T-helper 1 cell treated with Interleukin-12 subunit alpha and Interleukin-12 subunit beta and Interleukin-4 antibody, amounts not matched to agents 30 μg/mL and 1 μg/mL, for 36 hours (primary cell): ENCODE data around the gene LPP.

Source experiments
- H3K27ac Mint-ChIP-seq: one replicate; pipeline ENCODE4 v1.8.0; 2021; ENCODE audit warnings: mild to moderate bottlenecking, mixed read lengths
- H3K27me3 Mint-ChIP-seq: one replicate; pipeline ENCODE4 v1.8.0; 2021; ENCODE audit warnings: low read depth, mixed read lengths
- H3K36me3 Mint-ChIP-seq: one replicate; pipeline ENCODE4 v1.8.0; 2021; ENCODE audit warnings: low read depth, mixed read lengths
- H3K4me1 Mint-ChIP-seq: one replicate; pipeline ENCODE4 v1.8.0; 2021; ENCODE audit warnings: low read depth, mixed read lengths
- H3K4me3 Mint-ChIP-seq: one replicate; pipeline ENCODE4 v1.8.0; 2021; ENCODE audit warnings: mild to moderate bottlenecking, moderate library complexity, mixed read lengths
- H3K9me3 Mint-ChIP-seq: one replicate; pipeline ENCODE4 v1.8.0; 2021; ENCODE audit warnings: mixed read lengths

The LPP gene

DNA sequence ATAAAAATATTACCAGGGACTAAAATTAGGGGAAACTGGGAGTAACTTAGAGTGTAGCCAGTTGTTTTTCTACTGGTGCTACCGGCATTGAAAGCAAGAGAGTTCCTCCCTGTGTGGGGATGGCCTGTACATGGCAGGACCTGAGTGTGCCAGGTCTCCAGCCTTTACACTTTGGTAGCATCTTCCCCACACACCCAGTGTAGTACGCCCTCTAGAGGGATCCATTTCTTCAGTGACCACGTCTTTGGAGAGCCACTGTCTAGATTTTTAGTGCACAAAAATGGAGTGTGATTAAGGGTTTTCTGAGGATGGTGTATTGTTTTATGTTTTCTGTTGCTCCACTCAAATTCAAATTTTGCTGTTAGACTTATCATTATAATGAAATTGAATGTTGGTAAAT is 510.8 kb downstream of the LPP start:
- no peaks in the 10 kb centered on the region for H3K27me3 Mint-ChIP-seq
- no peak overlapping the region for H3K4me3 Mint-ChIP-seq
- H3K9me3 Mint-ChIP-seq, result no peaks in the 10 kb centered on the region
- peaks cover 1% of the 10 kb centered on the region for H3K4me1 Mint-ChIP-seq
- H3K27ac Mint-ChIP-seq, result no peak overlapping the region
- H3K36me3 Mint-ChIP-seq, result no peaks in the 10 kb centered on the region

DNA sequence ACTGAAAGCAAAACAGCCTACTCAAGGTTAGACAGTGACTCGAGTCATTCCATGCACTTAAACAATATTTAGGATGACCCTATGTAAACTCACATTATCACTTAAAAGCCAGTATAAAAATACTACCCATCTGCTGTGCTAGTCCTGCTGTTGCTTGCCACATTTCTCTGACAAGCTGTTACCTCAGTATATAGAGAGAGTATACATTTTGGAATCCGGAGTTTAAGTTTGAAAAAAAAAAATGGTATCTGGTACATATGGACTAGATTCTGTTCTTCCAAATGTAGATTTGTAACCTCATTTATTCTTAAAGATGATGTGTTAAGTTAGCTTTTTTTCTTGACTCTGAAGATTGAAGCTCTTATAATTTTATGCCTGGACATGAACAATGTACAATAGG is 514.0 kb downstream of the LPP start:
- Mint-ChIP-seq H3K27me3 (no peaks in the 10 kb centered on the region), H3K4me3 (no peak overlapping the region)

DNA sequence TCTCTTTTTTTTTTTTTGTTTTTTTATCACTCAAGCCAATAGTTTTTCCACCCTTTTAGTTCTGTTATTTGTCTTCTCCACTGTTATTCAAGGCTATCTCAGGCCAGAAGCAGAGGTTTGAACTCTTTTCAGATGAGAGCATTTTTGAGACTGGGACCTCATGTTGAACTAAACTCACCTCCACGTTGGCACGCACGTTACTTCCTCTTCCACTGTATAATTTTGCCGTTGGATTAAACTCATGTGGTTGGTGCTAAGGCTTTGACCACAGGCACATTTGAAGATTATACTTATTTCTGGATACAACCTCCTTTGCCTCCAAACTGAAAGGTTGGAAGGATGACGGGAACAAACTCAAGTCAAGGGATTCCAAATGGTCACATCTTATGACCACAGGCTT is 516.5 kb downstream of the LPP start:
- no peaks in the 10 kb centered on the region for H3K27me3 Mint-ChIP-seq
- no peak overlapping the region for H3K4me3 Mint-ChIP-seq
- no peak overlapping the region for H3K27ac Mint-ChIP-seq
- H3K9me3 Mint-ChIP-seq, result no peaks in the 10 kb centered on the region
- H3K36me3 Mint-ChIP-seq, result peaks cover 2% of the 10 kb centered on the region
- H3K4me1 Mint-ChIP-seq, result peaks cover 3% of the 10 kb centered on the region

More for the DNA sequence above, 514.0 kb downstream of the LPP start:
- Mint-ChIP-seq H3K4me1 (peaks cover 3% of the 10 kb centered on the region), H3K27ac (no peak overlapping the region), H3K36me3 (peaks cover 2% of the 10 kb centered on the region), H3K9me3 (no peaks in the 10 kb centered on the region)

DNA sequence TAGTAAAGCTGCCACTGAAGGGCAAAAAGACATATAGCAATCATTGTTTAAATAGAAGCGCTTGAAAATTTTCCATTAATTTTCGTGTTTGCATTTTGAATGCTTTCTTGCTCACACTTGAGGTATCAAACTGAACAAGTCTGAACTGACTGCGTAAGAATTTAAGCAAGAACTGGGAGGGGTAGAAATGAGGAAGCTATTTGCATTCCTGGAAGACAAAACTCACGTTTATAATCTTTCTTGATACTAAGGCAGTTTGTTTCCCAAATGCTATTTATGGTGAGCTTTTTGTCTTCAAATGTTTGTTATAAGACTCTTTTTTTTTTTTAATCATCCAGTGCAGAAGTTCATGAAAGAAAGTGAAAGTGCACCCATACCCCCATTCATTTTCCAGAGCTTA is 518.0 kb downstream of the LPP start:
- Mint-ChIP-seq H3K9me3 (no peaks in the 10 kb centered on the region), H3K27me3 (no peaks in the 10 kb centered on the region), H3K36me3 (peaks cover 2% of the 10 kb centered on the region), H3K4me3 (no peak overlapping the region), H3K4me1 (peaks cover 3% of the 10 kb centered on the region), H3K27ac (no peak overlapping the region)

DNA sequence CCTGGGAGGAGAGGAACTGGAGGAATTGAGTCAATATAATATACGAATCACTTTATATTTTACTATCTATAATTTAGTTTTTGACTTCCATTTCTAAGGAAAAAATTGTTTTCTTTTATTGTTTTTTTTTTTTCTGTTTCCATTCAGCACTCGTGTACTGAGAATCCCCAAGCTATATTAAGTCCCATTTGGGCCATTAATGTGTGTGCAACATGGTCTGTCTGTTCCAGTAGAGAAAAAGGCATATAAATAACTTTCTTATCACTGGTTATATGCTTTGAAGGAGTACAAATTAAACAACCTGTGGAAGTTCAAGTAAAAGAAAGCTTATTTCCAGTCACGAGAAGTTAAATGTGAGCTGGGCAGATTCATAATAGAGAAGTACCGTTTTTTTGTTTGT is 518.9 kb downstream of the LPP start:
- Mint-ChIP-seq H3K36me3 (peaks cover 2% of the 10 kb centered on the region), H3K9me3 (peaks cover 4% of the 10 kb centered on the region), H3K27me3 (no peaks in the 10 kb centered on the region), H3K4me3 (no peak overlapping the region), H3K4me1 (peaks cover 3% of the 10 kb centered on the region), H3K27ac (no peak overlapping the region)

DNA sequence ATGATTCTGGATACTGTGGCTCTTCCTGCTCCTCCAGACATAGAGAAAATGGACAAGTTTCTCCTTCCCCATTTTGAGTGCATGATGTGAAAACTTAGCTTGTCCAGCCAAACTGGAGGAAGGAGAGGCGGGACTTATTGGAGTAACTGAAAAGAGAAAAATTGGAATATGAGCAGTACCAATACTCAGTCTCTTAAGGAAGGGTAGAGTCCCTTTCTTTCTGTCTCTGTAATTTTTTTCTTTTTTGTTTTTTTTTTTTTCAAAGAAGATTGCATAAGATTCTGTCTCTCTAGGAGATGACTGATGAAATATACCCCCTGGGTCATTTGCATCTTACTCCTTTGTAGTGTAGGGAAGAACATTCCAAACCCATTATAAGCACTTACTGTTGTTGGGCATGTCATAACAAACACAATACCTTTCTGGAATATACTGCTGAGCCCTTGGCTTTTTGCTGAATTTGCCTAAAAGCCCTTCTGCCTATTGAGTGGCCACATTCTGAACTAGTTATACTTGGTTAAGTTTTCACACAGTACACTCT is 519.8 kb downstream of the LPP start:
- no peak overlapping the region for H3K27ac Mint-ChIP-seq
- H3K4me3 Mint-ChIP-seq, result no peak overlapping the region
- H3K36me3 Mint-ChIP-seq, result peaks cover 2% of the 10 kb centered on the region
- H3K9me3 Mint-ChIP-seq, result peaks cover 4% of the 10 kb centered on the region
- peaks cover 3% of the 10 kb centered on the region for H3K4me1 Mint-ChIP-seq
- no peaks in the 10 kb centered on the region for H3K27me3 Mint-ChIP-seq

DNA sequence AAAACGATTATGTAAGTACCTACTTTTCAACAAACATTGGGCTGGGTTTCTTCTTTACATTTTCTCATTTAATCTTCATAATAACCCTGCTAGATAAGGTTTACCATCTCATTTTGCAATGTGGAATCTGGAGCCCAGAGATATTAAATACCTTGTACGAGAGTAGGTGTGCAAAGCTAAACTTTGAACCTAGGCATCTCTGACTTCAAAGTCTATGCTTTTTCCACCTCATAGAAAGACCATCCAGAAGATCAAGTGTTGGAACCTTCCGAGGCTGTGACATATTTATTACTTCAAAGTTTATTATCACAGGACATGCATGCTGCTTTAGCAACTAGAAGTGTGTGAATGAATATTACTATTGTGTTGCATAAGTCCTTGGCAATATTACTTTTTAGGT is 520.6 kb downstream of the LPP start:
- peaks cover 3% of the 10 kb centered on the region for H3K4me1 Mint-ChIP-seq
- no peak overlapping the region for H3K4me3 Mint-ChIP-seq
- H3K27ac Mint-ChIP-seq, result no peak overlapping the region
- no peaks in the 10 kb centered on the region for H3K27me3 Mint-ChIP-seq
- H3K36me3 Mint-ChIP-seq, result peaks cover 2% of the 10 kb centered on the region
- H3K9me3 Mint-ChIP-seq, result peaks cover 4% of the 10 kb centered on the region

DNA sequence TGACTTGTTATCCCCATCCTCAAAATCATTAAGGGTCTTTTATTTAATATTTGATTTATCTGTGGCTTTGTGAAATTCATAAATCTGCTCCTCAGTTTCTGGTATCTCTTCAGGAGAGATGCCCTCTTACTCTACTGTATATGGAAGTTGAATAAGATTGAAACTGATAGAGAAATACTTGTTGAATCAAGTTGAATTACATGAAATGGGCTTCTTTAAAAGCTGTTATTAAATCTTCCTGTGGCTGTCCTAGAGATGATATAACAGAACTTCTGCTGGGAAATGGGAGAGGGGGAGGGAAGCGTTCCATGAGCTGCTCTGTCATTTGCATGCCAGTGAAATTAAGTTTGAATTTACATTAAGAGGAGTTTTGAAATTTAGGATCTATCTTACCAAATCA is 523.4 kb downstream of the LPP start:
- Mint-ChIP-seq H3K4me1 (peaks cover 3% of the 10 kb centered on the region), H3K27me3 (no peaks in the 10 kb centered on the region), H3K27ac (no peak overlapping the region), H3K4me3 (no peak overlapping the region), H3K9me3 (peaks cover 4% of the 10 kb centered on the region), H3K36me3 (no peaks in the 10 kb centered on the region)

DNA sequence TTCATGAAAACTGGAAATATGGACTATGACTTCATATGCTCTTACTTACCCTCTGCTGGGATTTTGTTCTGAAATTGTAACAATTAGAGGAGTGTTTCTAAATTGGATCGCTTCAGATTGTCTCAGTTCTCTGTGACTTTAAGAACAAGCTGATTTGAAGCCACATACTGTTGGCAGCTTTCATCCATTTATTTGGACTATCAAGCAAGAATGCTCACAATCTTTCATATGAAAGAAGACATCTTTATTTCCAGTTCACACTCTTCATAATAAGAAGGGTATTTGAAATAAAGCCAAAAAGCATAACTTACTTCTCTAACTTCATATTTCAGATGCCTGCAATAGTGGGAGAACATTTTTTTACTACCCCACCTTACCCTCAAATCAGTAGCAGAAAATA is 526.2 kb downstream of the LPP start:
- peaks cover 4% of the 10 kb centered on the region for H3K9me3 Mint-ChIP-seq
- H3K27ac Mint-ChIP-seq, result no peak overlapping the region
- peaks cover 5% of the 10 kb centered on the region for H3K4me1 Mint-ChIP-seq

DNA sequence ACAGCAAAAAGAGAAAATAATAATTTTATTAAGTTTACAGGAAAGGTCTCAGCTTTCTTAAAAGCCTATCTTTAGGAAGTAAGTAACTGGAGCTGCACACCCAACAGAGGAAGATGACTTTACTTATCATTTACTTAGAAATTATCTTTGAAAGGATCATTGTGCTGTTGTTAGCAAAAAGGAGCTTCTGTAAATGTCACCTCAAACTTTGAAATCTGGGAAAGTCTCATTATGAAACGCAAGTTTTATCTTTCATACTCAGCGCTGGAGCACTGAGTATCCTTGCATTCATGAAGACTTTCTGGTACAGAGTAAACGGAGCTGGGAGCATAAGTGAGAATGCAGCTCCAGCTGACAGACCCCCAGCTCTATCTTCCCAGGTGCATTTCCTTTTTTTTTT is 526.6 kb downstream of the LPP start:
- Mint-ChIP-seq H3K27me3 (no peaks in the 10 kb centered on the region), H3K4me1 (peaks cover 5% of the 10 kb centered on the region), H3K4me3 (no peak overlapping the region), H3K27ac (no peak overlapping the region), H3K36me3 (peaks cover 4% of the 10 kb centered on the region), H3K9me3 (peaks cover 4% of the 10 kb centered on the region)

More for the DNA sequence above, 526.2 kb downstream of the LPP start:
- Mint-ChIP-seq H3K36me3 (peaks cover 4% of the 10 kb centered on the region), H3K4me3 (no peak overlapping the region), H3K27me3 (no peaks in the 10 kb centered on the region)

DNA sequence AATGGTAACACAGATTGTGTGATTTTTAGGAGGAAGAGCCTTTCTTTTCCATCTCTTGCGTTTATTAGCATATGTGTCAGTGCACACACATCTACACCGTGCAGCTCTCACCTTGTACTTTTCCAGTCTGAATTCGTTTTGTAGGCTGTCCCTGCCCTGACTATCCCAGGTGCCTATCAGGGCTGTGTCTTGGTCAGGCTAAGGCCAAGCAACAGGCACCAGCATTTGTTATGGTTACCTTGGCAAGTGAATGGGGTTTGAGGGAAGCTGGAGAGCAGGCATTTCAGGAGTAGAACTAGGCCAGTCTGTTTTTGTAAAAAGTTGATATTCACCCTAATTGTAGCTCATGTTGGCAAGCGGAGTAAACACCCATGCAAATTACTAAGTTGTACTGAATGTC is 528.4 kb downstream of the LPP start:
- no peak overlapping the region for H3K4me3 Mint-ChIP-seq
- peaks cover 3% of the 10 kb centered on the region for H3K9me3 Mint-ChIP-seq
- no peaks in the 10 kb centered on the region for H3K27me3 Mint-ChIP-seq
- peaks cover 4% of the 10 kb centered on the region for H3K36me3 Mint-ChIP-seq
- H3K27ac Mint-ChIP-seq, result no peak overlapping the region
- H3K4me1 Mint-ChIP-seq, result peaks cover 5% of the 10 kb centered on the region

DNA sequence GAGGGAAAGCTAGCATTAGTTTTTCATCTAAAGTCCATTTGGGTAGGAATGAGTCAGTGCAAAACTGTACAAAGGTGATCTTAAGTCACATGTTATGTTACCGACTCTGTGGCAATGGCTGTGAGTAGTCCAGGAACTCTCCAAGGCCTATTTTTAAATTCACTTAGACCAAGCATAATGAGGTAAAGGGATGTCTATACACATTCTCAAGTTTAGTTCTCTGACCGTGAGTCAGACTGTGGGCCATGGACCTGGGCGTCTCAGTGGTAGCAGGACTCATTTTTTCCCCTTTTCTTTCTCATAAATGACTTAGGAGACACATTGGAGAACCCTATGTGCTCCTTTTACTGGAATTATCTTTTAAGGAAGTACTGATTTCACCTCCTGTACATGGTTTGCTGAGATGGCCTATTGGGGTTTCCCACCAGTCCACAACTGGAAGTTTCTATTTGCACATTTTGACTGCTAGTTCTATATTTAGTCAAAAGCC is 529.1 kb downstream of the LPP start:
- H3K27ac Mint-ChIP-seq, result no peak overlapping the region
- peaks cover 4% of the 10 kb centered on the region for H3K36me3 Mint-ChIP-seq
- no peaks in the 10 kb centered on the region for H3K27me3 Mint-ChIP-seq
- no peak overlapping the region for H3K4me3 Mint-ChIP-seq
- no peaks in the 10 kb centered on the region for H3K9me3 Mint-ChIP-seq
- peaks cover 3% of the 10 kb centered on the region for H3K4me1 Mint-ChIP-seq

DNA sequence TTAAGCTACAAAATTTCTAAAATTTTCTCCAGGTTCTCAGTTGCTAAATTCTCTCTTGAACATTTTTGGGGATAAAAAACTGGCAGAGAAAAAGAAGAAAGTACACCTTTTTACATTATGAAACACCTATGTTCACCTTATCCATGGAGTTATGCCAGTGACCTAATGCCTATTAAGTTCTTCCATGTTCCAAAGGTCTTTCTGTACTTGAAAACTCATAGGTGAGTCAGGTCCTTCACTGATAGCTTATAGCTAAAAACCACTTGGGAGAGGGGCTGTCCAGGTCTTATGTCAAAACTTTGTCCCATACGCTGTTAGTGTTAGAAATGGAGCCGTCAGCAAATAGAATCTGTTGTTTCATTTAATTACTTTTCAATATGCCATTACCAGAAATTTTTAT is 530.3 kb downstream of the LPP start:
- no peak overlapping the region for H3K27ac Mint-ChIP-seq
- peaks cover 3% of the 10 kb centered on the region for H3K4me1 Mint-ChIP-seq
- H3K9me3 Mint-ChIP-seq, result no peaks in the 10 kb centered on the region
- H3K4me3 Mint-ChIP-seq, result no peak overlapping the region
- peaks cover 4% of the 10 kb centered on the region for H3K36me3 Mint-ChIP-seq
- no peaks in the 10 kb centered on the region for H3K27me3 Mint-ChIP-seq

DNA sequence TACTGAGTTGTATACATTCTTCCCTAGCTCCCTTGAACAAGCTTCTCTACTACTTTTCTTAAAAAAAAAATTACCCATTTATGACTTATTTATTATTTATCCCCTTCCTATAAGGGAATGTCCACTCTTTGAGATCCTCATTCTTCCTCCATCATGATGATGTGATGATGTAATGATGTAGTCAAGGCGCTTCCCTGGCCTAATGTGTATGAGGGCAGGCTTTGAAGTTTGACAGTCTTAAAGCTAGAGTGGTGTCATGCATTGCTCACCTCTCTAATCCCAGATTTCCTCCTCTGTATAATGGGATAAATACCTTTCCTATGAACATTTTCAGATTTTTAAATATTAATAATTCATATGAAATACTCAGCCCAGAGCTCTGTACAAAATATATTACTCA is 531.8 kb downstream of the LPP start:
- Mint-ChIP-seq H3K27me3 (no peaks in the 10 kb centered on the region), H3K4me1 (peaks cover 3% of the 10 kb centered on the region), H3K4me3 (no peak overlapping the region), H3K9me3 (no peaks in the 10 kb centered on the region), H3K27ac (no peak overlapping the region), H3K36me3 (peaks cover 4% of the 10 kb centered on the region)

DNA sequence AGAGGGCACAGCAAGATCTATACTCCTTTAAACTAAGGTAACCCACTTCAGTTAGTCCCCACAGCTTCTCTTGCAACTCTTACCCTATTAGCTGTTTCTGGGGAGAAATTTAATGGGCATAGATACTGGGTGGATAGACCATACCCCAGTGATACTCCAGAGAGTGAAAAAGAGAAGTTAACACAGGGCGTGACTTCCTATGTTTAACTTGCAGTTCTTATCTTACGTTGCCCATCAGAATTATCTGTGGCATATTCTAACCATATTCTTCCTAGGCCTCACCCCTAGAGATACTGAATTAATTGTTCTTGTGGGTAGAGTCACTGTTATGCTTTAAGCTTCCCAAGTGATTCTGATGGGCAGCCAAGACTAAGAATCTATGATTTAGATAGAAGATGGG is 532.4 kb downstream of the LPP start:
- H3K9me3 Mint-ChIP-seq, result no peaks in the 10 kb centered on the region
- H3K27me3 Mint-ChIP-seq, result no peaks in the 10 kb centered on the region
- peaks cover 4% of the 10 kb centered on the region for H3K36me3 Mint-ChIP-seq
- no peak overlapping the region for H3K27ac Mint-ChIP-seq
- H3K4me1 Mint-ChIP-seq, result peaks cover 3% of the 10 kb centered on the region
- H3K4me3 Mint-ChIP-seq, result no peak overlapping the region

DNA sequence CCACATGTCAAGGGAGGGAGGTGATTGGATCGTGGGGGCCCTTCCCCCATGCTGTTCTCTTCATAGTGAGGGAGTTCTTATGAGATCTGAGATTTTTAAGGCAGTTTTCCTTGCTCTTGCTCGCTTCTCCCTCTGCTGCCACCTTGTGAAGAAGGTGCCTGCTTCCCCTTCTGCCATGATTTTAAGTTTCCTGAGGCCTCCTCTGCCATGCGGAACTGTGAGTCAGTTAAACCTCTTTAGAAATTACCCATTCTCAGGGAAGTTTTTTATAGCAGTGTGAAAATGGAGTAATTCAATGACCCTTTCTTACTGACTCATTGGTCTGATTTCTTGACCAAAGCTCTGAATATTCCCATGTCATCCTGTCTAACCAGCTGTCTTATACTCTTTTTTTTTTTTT is 533.4 kb downstream of the LPP start:
- peaks cover 2% of the 10 kb centered on the region for H3K4me1 Mint-ChIP-seq
- H3K27me3 Mint-ChIP-seq, result no peaks in the 10 kb centered on the region
- peaks cover 4% of the 10 kb centered on the region for H3K36me3 Mint-ChIP-seq
- H3K4me3 Mint-ChIP-seq, result no peak overlapping the region
- no peaks in the 10 kb centered on the region for H3K9me3 Mint-ChIP-seq
- H3K27ac Mint-ChIP-seq, result no peak overlapping the region
